Measurements from ENCODE around the gene NMRK2.

NMRK2 gene

DNA sequence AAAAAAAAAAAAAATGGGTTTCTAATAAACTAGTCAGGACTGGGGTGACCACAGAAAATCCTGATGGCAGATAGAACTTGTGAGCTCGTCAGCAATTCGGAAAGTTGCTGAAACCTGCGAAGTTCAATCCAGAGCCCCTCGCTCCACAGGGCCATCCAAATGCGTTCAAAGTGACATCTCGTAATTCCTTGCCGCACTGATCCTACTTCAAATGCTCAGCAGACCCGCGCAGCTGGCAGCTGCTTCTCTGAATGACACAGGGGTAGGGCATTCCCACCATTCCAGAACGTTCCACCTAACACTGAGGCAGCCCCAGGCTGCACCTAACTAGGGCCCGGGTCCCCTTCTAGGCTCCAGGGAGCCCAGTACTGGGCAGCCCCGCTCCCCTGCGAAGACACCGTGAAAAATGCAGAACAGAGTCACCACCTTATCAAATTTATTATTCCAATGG lies 42.8 kb downstream of the NMRK2 start:
- no peak overlapping the region for H3K4me3 Mint-ChIP-seq
- no peaks in the 10 kb centered on the region for H3K27me3 Mint-ChIP-seq (ENCODE audit: low read depth)
- TF ChIP-seq, protein P1, sequence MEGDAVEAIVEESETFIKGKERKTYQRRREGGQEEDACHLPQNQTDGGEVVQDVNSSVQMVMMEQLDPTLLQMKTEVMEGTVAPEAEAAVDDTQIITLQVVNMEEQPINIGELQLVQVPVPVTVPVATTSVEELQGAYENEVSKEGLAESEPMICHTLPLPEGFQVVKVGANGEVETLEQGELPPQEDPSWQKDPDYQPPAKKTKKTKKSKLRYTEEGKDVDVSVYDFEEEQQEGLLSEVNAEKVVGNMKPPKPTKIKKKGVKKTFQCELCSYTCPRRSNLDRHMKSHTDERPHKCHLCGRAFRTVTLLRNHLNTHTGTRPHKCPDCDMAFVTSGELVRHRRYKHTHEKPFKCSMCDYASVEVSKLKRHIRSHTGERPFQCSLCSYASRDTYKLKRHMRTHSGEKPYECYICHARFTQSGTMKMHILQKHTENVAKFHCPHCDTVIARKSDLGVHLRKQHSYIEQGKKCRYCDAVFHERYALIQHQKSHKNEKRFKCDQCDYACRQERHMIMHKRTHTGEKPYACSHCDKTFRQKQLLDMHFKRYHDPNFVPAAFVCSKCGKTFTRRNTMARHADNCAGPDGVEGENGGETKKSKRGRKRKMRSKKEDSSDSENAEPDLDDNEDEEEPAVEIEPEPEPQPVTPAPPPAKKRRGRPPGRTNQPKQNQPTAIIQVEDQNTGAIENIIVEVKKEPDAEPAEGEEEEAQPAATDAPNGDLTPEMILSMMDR (IDR thresholded peaks at IDR 0.05; ENCODE audit: unreplicated experiment in 3 of 3) = no peak
- H3K27ac Mint-ChIP-seq = no peak overlapping the region
- no peaks in the 10 kb centered on the region for H3K4me1 Mint-ChIP-seq
- H3K36me3 Mint-ChIP-seq (ENCODE audit: low read depth) = peaks cover 39% of the 10 kb centered on the region
- no peaks in the 10 kb centered on the region for H3K9me3 Mint-ChIP-seq

DNA sequence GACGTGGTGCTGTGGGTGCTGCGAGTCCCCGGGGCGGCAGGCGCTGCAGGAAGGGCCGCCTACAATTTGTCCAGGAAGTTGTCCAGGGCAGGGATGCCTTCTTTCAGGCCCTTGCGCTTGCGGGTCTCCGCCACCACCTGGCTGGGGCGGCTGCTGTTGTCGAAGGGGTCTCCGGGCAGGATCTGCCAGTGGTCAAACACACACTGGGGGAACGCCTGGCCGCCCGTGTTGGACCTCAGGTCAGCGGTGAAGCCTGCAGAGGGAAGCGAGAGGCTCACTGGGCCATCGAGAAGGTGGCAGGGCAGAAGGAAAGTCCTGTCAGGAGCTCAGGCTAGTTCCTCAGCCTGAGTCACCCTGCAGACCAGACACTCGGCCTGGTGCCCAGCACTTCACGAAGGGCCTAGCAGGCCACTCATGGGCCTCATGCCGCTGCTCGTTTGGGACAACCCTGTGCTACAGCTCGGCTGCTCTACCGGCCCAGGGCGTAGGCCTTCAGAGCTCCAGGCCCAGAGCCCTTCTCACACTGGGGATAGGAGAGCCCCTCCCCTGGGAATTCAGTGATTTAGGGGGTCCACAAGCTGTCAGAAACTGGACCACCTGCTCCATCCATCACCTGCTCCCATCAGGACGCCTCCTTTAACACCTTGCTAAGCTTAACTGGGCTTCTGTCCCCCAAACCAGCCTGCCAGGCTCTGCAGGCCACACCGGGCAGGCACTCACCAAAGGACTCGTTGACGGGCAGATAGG lies 43.8 kb downstream of the NMRK2 start:
- peaks cover 44% of the 10 kb centered on the region for H3K36me3 Mint-ChIP-seq (ENCODE audit: low read depth)
- H3K9me3 Mint-ChIP-seq = no peaks in the 10 kb centered on the region
- H3K27me3 Mint-ChIP-seq (ENCODE audit: low read depth) = no peaks in the 10 kb centered on the region
- no peaks in the 10 kb centered on the region for H3K4me1 Mint-ChIP-seq
- no peak overlapping the region for H3K4me3 Mint-ChIP-seq
- TF ChIP-seq, protein P1 (IDR thresholded peaks at IDR 0.05; ENCODE audit: unreplicated experiment in 3 of 3) = no peak
- no peak overlapping the region for H3K27ac Mint-ChIP-seq

DNA sequence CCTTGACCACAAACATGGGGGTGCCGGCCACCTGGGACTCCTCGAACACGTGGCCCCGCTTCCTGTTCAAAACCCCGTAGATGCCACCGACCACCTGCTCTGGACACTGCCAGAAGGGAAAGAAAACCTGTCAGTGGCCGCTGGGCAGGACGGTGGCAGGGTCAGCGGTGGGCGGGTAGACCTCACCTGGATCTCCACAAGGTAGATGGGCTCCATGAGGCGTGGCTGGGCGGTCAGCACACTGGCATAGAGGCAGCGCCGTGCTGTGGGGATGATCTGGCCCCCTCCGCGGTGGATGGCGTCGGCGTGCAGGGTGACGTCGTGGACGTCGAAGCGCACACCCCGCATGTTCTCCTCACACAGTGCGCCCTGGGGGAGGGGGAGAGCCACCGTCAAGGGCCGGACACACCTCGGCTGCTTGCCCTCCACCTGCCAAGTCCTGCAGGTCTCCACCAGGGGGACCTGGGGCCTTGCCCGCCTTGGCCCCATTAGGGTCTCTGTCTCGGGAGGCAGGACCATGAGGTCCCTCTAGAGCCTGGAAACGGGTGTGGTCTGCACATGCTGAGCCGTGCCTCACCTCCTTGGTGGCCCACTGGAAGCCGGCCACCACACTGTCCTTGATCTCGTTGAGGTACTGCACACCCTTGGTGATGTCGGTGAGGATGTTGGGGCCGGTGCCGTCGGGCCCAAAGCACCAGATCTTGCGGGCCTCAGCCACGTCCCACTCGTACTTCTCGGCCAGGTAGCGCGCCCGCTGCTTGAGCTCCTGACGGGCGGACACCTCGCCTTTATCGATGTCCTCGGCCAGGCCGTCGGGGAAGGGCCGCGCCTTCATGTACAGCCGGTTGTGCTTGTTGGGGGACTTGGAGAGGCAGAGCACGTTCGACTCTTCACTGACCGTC lies 44.6 kb downstream of the NMRK2 start:
- no peaks in the 10 kb centered on the region for H3K9me3 Mint-ChIP-seq
- H3K4me3 Mint-ChIP-seq = no peak overlapping the region
- H3K4me1 Mint-ChIP-seq = peaks cover under 1% of the 10 kb centered on the region
- H3K36me3 Mint-ChIP-seq (ENCODE audit: low read depth) = peaks cover 52% of the 10 kb centered on the region
- no peaks in the 10 kb centered on the region for H3K27me3 Mint-ChIP-seq (ENCODE audit: low read depth)
- TF ChIP-seq, protein P1 (IDR thresholded peaks at IDR 0.05; ENCODE audit: unreplicated experiment in 3 of 3) = no peak
- no peak overlapping the region for H3K27ac Mint-ChIP-seq

DNA sequence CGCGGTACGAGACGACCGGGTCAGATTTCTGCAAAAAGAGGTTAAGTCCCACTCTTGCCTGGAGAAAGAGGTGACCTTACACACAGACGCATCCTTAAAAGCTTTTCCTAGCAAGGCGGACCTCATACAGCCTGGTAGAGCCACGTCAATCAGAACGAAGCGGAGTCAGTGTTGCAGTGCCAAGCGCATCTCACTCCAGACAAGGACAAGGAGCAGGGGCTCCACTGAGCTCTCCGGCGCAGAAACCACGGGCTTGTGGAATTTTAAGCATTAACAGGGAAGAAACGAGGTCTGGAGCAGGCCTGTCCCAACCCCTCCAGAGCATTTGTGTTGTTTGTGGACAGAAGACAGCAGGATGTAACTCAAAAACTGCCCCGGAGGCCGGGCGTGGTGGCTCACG lies 45.3 kb downstream of the NMRK2 start:
- Mint-ChIP-seq H3K4me3 (peak overlapping the region in 1 of 3 experiments; percentile 41), H3K36me3 (ENCODE audit: low read depth) (peaks cover 58% of the 10 kb centered on the region), H3K4me1 (peaks cover 7% of the 10 kb centered on the region), H3K27ac (no peak overlapping the region), H3K9me3 (no peaks in the 10 kb centered on the region), H3K27me3 (ENCODE audit: low read depth) (no peaks in the 10 kb centered on the region)
- TF ChIP-seq, protein P1 (IDR thresholded peaks at IDR 0.05; ENCODE audit: unreplicated experiment in 3 of 3) = no peak

DNA sequence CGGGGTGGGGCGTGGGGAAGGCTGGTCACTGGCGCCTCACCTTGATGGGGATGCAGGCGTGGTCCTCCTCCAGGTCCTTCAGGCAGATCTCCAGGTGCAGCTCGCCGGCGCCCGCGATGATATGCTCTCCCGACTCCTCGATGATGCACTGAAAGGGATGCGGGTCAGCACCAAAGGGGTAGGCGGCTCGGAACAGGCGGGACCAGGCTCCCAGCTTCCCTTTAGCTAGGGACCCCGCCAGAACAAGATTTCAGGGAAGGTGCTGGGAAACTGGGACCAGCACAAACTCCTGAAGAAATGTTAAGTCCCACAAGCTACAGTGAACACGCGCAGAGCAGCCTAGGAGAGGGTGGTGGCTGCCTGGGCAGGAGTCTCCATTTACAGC lies 46.4 kb downstream of the NMRK2 start:
- H3K4me1 Mint-ChIP-seq = peaks cover 18% of the 10 kb centered on the region
- no peaks in the 10 kb centered on the region for H3K27me3 Mint-ChIP-seq (ENCODE audit: low read depth)
- TF ChIP-seq, protein P1 (IDR thresholded peaks at IDR 0.05; ENCODE audit: unreplicated experiment in 3 of 3) = no peak

More for the DNA sequence above, 46.4 kb downstream of the NMRK2 start:
- Mint-ChIP-seq H3K36me3 (ENCODE audit: low read depth) (peaks cover 69% of the 10 kb centered on the region), H3K4me3 (peak overlapping the region in 1 of 3 experiments; percentile 29), H3K9me3 (no peaks in the 10 kb centered on the region), H3K27ac (no peak overlapping the region)

Measured in nephron (organoid).